ENCODE results near the gene GAB1.

- TF ChIP-seq CTCF (IDR thresholded peaks at IDR 0.05) = no peak
- TF ChIP-seq EZH2 (IDR thresholded peaks at IDR 0.05; ENCODE audit: borderline replicate concordance, insufficient read depth, low read depth, low read length, poor library complexity, severe bottlenecking) = no peak
Observed at GRCh38 chr4:143287572-143287923, 49.1 kb upstream of the GAB1 start.
